MM.1S (cell line): Measurements from ENCODE around the gene SLC38A3.

Source experiments
- EZH2 ChIP-seq: fragments of 300-600 bp; sonication (generic); optimal IDR thresholded peaks from 2 replicates; pipeline ENCODE3; 2017; ENCODE audit warnings: low read depth, mild to moderate bottlenecking, antibody characterized with exemption, low read length, mixed read lengths
- TF ChIP-seq, protein P1 (sequence below): fragments of 300-600 bp; sonication (generic); IDR thresholded peaks from 2 replicates; pipeline ENCODE4 v1.5.1; 2016; ENCODE audit warnings: antibody characterized with exemption, low read length, mixed read lengths

DNA sequence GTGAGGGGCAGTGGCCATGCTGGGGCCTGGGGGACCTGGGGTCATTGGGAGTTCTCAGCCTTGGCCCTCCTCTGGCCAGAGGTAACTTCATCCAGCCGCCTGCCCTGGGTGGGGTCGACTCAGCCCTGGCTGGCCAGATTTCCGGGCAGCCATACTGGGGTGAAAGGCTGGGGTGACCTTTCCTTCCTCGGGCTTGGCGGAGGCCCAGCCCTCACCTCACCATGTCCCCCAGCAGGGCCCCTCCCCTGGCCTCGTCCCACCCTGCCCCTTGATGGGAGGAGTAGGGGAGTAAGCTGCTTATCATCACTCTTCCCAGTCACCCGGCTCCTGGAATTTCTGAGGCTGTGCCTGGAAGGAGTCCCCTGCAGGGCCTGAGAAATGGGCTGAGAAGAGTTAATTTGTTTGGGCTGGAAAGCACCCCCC is 44.5 kb upstream of the SLC38A3 start:
- TF ChIP-seq, protein P1, sequence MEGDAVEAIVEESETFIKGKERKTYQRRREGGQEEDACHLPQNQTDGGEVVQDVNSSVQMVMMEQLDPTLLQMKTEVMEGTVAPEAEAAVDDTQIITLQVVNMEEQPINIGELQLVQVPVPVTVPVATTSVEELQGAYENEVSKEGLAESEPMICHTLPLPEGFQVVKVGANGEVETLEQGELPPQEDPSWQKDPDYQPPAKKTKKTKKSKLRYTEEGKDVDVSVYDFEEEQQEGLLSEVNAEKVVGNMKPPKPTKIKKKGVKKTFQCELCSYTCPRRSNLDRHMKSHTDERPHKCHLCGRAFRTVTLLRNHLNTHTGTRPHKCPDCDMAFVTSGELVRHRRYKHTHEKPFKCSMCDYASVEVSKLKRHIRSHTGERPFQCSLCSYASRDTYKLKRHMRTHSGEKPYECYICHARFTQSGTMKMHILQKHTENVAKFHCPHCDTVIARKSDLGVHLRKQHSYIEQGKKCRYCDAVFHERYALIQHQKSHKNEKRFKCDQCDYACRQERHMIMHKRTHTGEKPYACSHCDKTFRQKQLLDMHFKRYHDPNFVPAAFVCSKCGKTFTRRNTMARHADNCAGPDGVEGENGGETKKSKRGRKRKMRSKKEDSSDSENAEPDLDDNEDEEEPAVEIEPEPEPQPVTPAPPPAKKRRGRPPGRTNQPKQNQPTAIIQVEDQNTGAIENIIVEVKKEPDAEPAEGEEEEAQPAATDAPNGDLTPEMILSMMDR, result no peak
- TF ChIP-seq EZH2, result no peak
